Mesendoderm (in vitro differentiated cells): ENCODE measurements around the gene FAN1.

Source experiments
- DNase-seq: peaks from one replicate; pipeline ENCODE4 v3.0.0; 2013
- H2AK5ac ChIP-seq: 2 replicates; pipeline ENCODE4 v1.6.1; 2013; ENCODE audit warnings: low read length, inconsistent platforms
- H2BK120ac ChIP-seq: 2 replicates; pipeline ENCODE4 v1.6.1; 2013; ENCODE audit warnings: low read depth, mild to moderate bottlenecking, low read length, moderate library complexity, mixed read lengths
- H2BK15ac ChIP-seq: replicated peaks from 2 replicates; pipeline ENCODE4 v1.6.1; 2013; ENCODE audit warnings: low read depth, mild to moderate bottlenecking, moderate library complexity
- H2BK5ac ChIP-seq: 2 replicates; pipeline ENCODE4 v1.6.1; 2013; ENCODE audit warnings: low read length, inconsistent platforms
- H3K18ac ChIP-seq: 2 replicates; pipeline ENCODE4 v1.6.1; 2013; ENCODE audit warnings: mild to moderate bottlenecking, low read length, mixed read lengths
- H3K23ac ChIP-seq: one replicate; pipeline ENCODE4 v1.6.1; 2013; ENCODE audit warnings: low read length
- H3K27ac ChIP-seq: 2 replicates; pipeline ENCODE4 v1.5.1; 2013; ENCODE audit warnings: low read depth, mild to moderate bottlenecking, inconsistent platforms, low read length, moderate library complexity
- H3K27me3 ChIP-seq: 2 replicates; pipeline ENCODE4 v1.6.1; 2013; ENCODE audit warnings: low read length, control low read depth, mild to moderate bottlenecking, inconsistent platforms; ENCODE audit not compliant: insufficient read depth, poor library complexity
- H3K36me3 ChIP-seq: 2 replicates; pipeline ENCODE4 v1.6.1; 2013; ENCODE audit warnings: low read length, inconsistent platforms; ENCODE audit not compliant: control insufficient read depth, insufficient read depth
- H3K4ac ChIP-seq: one replicate; pipeline ENCODE4 v1.6.1; 2013; ENCODE audit warnings: low read depth, mild to moderate bottlenecking, low read length, moderate library complexity
- H3K4me1 ChIP-seq: 2 replicates; pipeline ENCODE4 v1.6.1; 2013; ENCODE audit warnings: low read depth, low read length, inconsistent platforms; ENCODE audit not compliant: control insufficient read depth
- H3K4me2 ChIP-seq: 2 replicates; pipeline ENCODE4 v1.6.1; 2013; ENCODE audit warnings: low read length
- H3K4me3 ChIP-seq: 2 replicates; pipeline ENCODE4 v1.5.1; 2013; ENCODE audit warnings: mild to moderate bottlenecking, low read length
- H3K56ac ChIP-seq: one replicate; pipeline ENCODE4 v1.6.1; 2013; ENCODE audit warnings: low read length
- H3K79me1 ChIP-seq: 2 replicates; pipeline ENCODE4 v1.6.1; 2013; ENCODE audit warnings: low read length, inconsistent platforms
- H3K79me2 ChIP-seq: 2 replicates; pipeline ENCODE4 v1.6.1; 2013; ENCODE audit warnings: mild to moderate bottlenecking, low read length; ENCODE audit not compliant: control insufficient read depth, insufficient read depth
- H3K9ac ChIP-seq: 2 replicates; pipeline ENCODE4 v1.6.1; 2013; ENCODE audit warnings: low read length, inconsistent platforms
- H4K5ac ChIP-seq: one replicate; pipeline ENCODE4 v1.6.1; 2013; ENCODE audit warnings: low read length
- H4K8ac ChIP-seq: one replicate; pipeline ENCODE4 v1.6.1; 2013; ENCODE audit warnings: low read depth, mild to moderate bottlenecking, control low read depth, low read length, moderate library complexity
- WGBS: extraction: QIAGEN DNeasy Blood & Tissue Kit; methylation state at CpG from one replicate; pipeline ENCODE4 v1.1.7; 2013; ENCODE audit warnings: low lambda C conversion rate, missing lambda C conversion rate; ENCODE audit not compliant: insufficient coverage; ENCODE audit errors: extremely low coverage; 5-methylcytosine and 5-hydroxymethylcytosine counted together

The FAN1 gene

DNA sequence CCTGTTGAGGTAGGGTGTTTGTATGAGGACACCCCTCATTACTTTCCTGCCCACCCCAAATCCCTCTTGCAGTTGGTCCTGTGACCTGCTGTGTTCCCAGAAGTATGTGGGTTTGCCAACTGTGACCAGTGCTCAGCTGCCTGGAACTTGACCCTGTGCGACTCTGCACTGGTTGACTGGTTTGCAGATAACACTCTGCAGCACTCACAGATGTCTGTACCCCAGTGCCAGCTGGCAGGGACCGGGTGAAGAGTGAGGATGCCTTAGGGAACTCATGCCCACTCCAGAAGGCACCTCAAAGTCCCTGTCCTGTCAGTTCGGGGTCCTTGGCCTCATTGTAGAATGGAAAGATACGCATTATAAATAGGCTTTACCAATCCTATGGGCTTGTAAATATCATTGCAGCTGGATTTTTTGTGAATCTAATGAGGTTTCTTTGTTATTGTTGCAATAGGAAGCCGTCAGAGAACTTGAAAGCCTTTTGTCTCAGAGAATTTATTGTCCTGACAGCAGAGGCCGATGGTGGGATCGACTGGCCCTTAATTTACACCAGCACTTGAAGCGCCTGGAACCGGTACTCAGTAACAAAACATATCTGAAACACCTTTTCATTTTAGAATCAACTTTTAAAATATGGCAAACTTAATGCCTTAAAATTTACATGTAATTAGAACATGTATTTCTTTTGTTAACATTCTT, 18.2 kb downstream of the FAN1 start:
- peak overlapping the region; percentile 58 for H3K27ac ChIP-seq
- H3K4me3 ChIP-seq, result no peak overlapping the region
- H4K5ac ChIP-seq, result no peak overlapping the region
- no CpG with 5 or more reads among the region's 9 CpGs for WGBS
- no peak for DNase-seq
- H4K8ac ChIP-seq, result no peak overlapping the region
- H3K18ac ChIP-seq, result peak overlapping the region; percentile 62
- no peak overlapping the region for H3K4ac ChIP-seq
- no peaks in the 10 kb centered on the region for H3K27me3 ChIP-seq
- H3K23ac ChIP-seq, result no peak overlapping the region
- peak overlapping the region; percentile 24 for H2BK120ac ChIP-seq
- peaks cover 6% of the 10 kb centered on the region for H3K36me3 ChIP-seq
- no peaks in the 10 kb centered on the region for H3K79me2 ChIP-seq
- no peak overlapping the region for H2BK15ac ChIP-seq
- no peak overlapping the region for H2BK5ac ChIP-seq
- peaks cover 4% of the 10 kb centered on the region for H3K4me1 ChIP-seq
- H3K9ac ChIP-seq, result no peak overlapping the region
- H3K56ac ChIP-seq, result peak overlapping the region; percentile 54
- no peak overlapping the region for H3K4me2 ChIP-seq
- H3K79me1 ChIP-seq, result no peaks in the 10 kb centered on the region
- H2AK5ac ChIP-seq, result no peak overlapping the region

DNA sequence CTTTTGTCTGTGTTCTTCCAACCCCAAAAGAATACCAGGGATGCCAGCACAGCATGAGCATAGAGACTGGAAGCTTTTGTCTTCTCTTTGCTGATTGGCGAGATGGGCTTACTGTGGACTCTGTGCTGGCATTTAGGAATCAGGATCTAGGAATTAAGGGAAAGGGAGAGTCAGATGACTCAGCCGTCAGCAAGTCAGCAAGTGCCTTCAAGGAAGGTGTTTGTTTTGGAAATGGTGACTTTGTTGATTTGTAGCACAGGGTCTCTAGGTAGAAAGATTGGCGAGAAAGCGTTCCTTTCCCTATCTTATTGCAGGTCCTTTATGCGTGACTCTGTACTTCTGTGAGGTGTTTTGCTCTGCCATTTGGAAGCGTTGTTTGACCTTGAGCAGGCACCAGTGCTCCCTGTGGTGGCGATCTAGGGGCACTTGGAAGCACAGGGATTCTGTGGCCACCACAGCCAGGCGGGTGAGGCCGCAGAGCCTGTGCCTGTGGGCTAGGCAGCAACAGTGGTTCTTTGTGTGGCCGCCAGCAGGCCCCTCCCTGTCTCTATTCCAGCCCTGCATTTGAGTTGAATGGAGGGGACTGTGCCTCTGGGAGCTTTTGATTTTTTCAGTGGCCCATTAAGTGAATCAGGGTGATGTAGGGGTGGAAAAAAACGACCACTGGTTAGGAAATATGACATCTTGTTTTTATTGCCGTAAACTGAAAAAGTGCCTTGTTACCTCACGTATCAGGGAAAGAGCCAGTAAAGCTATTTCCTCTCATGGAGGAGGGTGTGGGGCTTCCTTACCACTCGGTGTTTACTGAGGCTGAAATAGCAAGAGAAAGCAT, 19.0 kb downstream of the FAN1 start:
- peak overlapping the region; percentile 28 for H3K18ac ChIP-seq
- H2AK5ac ChIP-seq, result no peak overlapping the region
- H3K27me3 ChIP-seq, result no peaks in the 10 kb centered on the region
- H3K79me2 ChIP-seq, result no peaks in the 10 kb centered on the region
- peak overlapping the region; percentile 90 for H3K27ac ChIP-seq
- no peak overlapping the region for H4K5ac ChIP-seq
- H3K36me3 ChIP-seq, result peaks cover 7% of the 10 kb centered on the region
- H3K4me1 ChIP-seq, result peaks cover 4% of the 10 kb centered on the region
- H3K9ac ChIP-seq, result peak overlapping the region; percentile 19
- H3K23ac ChIP-seq, result no peak overlapping the region
- no peaks in the 10 kb centered on the region for H3K79me1 ChIP-seq
- peak overlapping the region; percentile 11 for H2BK5ac ChIP-seq
- H4K8ac ChIP-seq, result no peak overlapping the region
- H3K4me3 ChIP-seq, result no peak overlapping the region
- H2BK15ac ChIP-seq, result no peak overlapping the region
- DNase-seq, result peak; percentile 98
- H3K4ac ChIP-seq, result no peak overlapping the region
- WGBS, result no CpG with 5 or more reads among the region's 14 CpGs
- peak overlapping the region; percentile 56 for H3K56ac ChIP-seq
- H2BK120ac ChIP-seq, result no peak overlapping the region
- no peak overlapping the region for H3K4me2 ChIP-seq

DNA sequence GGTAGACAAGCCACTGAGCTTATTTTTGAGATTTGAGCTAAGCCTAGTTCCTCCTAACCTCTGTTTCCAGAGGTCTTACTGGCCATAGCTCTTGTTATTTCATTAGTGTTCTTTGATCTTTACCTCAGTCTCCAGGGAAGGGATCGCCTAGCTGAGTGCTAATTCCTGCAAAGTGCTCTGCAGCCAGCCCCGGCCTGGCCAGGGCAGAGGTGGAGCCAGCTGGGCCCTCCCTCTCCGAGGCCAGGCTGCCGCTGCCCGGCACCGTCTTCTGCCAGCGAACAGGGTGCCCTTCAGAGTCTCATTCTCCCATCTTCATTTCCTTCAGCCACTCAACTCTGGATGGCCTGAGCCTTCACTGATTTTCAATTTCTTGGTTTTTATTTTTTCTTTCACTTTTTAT, 19.7 kb downstream of the FAN1 start:
- WGBS, result no CpG with 5 or more reads among the region's 7 CpGs
- Histone ChIP-seq H3K79me1 (no peaks in the 10 kb centered on the region), H2BK120ac (no peak overlapping the region), H3K9ac (no peak overlapping the region), H3K18ac (peak overlapping the region; percentile 15), H4K8ac (no peak overlapping the region), H3K4me3 (no peak overlapping the region), H3K23ac (no peak overlapping the region), H2AK5ac (no peak overlapping the region), H3K56ac (no peak overlapping the region), H3K27ac (peak overlapping the region; percentile 90), H3K4me1 (peaks cover 4% of the 10 kb centered on the region), H2BK5ac (no peak overlapping the region), H4K5ac (no peak overlapping the region), H3K4ac (no peak overlapping the region), H3K4me2 (no peak overlapping the region), H3K27me3 (no peaks in the 10 kb centered on the region), H3K79me2 (no peaks in the 10 kb centered on the region), H2BK15ac (no peak overlapping the region), H3K36me3 (peaks cover 6% of the 10 kb centered on the region)
- DNase-seq, result no peak

DNA sequence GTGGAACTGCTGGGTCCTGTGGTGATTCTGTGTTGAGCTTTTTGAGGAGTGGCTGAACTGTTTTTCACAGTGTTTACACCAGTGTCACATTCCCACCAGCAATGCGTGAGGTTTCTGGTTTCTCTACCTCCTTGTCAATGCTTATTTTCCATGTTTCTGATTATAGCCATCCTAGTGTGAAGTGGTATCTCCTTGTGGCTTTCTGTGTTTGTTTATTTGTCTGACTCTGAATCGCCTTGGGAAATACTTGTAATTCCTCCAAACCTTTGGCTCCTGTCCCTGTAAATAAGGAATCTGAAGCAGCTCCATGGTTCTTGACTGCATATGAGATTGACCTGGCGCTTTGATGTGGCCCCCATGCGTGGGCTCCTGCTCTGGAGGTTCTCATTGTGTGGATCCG, 20.6 kb downstream of the FAN1 start:
- no peak overlapping the region for H2AK5ac ChIP-seq
- H4K8ac ChIP-seq, result no peak overlapping the region
- no peak overlapping the region for H3K4me2 ChIP-seq
- no peak overlapping the region for H3K18ac ChIP-seq
- no peak overlapping the region for H4K5ac ChIP-seq
- no peak overlapping the region for H3K56ac ChIP-seq
- peak overlapping the region; percentile 17 for H3K27ac ChIP-seq
- H3K9ac ChIP-seq, result no peak overlapping the region
- H2BK120ac ChIP-seq, result no peak overlapping the region
- H3K36me3 ChIP-seq, result peaks cover 9% of the 10 kb centered on the region
- no peaks in the 10 kb centered on the region for H3K27me3 ChIP-seq
- no peak overlapping the region for H2BK5ac ChIP-seq
- H3K79me1 ChIP-seq, result no peaks in the 10 kb centered on the region
- H3K4ac ChIP-seq, result no peak overlapping the region
- no peaks in the 10 kb centered on the region for H3K79me2 ChIP-seq
- WGBS, result no CpG with 5 or more reads among the region's 5 CpGs
- peak; percentile 37 for DNase-seq
- no peak overlapping the region for H3K23ac ChIP-seq
- peaks cover 4% of the 10 kb centered on the region for H3K4me1 ChIP-seq
- H2BK15ac ChIP-seq, result no peak overlapping the region
- no peak overlapping the region for H3K4me3 ChIP-seq

DNA sequence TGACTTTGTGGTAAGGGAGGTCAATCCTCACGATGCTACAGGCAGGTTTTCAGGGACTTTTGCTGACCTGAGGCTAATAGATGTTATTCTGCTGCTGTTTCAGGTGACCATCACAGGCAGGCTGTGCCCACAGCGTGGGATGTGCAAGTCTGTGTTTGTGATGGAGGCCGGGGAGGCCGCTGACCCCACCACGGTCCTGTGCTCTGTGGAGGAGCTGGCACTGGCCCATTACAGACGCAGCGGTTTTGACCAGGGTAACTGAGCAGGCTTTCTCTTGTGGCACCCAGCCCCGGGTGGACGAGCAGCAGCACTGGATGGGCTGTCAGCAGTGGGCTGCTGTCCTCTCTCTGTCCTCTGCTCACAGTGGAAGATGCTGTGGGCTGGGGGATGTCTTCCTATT, 22.0 kb downstream of the FAN1 start:
- Histone ChIP-seq H3K79me2 (no peaks in the 10 kb centered on the region), H2BK120ac (no peak overlapping the region), H3K4me3 (no peak overlapping the region), H3K4me2 (no peak overlapping the region), H3K36me3 (peaks cover 11% of the 10 kb centered on the region), H3K23ac (no peak overlapping the region), H3K27ac (no peak overlapping the region), H4K8ac (no peak overlapping the region), H3K4me1 (peaks cover 4% of the 10 kb centered on the region), H3K79me1 (no peaks in the 10 kb centered on the region), H3K18ac (no peak overlapping the region), H2AK5ac (no peak overlapping the region), H4K5ac (no peak overlapping the region), H3K9ac (no peak overlapping the region), H3K56ac (no peak overlapping the region), H3K27me3 (no peaks in the 10 kb centered on the region), H3K4ac (no peak overlapping the region), H2BK15ac (no peak overlapping the region), H2BK5ac (no peak overlapping the region)
- no peak for DNase-seq
- no CpG with 5 or more reads among the region's 9 CpGs for WGBS
